DMS 273 (cell line): Measurements from ENCODE around the gene PLCB1.
"Not testable (repeated sequence)": the region's sequence is repeated elsewhere in the genome, so short reads cannot be mapped to it uniquely, and the experiment has no call there.

ENCODE experiments used
- DNase-seq: peaks from one replicate; lab custom pipeline; 2025; ENCODE audit not compliant: unreplicated experiment; lab: John Stamatoyannopoulos, UW

PLCB1 gene

DNA sequence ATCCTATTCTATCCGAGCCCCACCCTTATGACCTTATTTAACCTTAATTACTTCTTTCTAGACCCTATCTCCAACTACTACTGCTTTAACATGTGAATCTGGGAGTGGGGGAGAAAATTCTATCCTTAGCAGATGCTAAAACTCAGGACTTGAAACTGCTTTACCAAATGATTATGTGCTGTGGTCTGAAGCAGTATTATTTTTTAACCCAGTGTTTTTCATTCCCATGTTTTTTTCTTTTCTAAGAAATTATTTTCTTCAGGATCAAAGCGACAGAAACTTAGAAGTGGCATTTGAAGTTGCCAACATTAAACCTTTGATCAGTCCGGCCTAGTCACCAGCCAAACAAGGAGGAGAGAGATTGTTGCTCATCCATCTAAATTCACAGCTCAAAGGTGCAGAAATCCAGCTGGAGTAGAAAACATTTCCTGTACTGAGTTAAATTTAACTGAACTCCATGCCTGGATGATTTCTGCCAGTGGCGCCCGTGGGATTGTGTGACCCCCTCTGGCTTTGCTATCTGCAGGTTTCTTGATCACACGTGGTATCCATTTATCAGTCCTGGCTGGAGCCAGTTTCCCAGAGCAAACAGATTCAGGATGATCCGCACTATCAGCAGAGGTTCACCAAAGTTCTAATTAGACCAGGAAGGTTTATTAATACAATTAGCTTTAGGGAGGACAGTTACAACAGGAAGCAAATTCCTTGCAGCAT lies 300.5 kb downstream of the PLCB1 start:
- peak; percentile 37 for DNase-seq

DNA sequence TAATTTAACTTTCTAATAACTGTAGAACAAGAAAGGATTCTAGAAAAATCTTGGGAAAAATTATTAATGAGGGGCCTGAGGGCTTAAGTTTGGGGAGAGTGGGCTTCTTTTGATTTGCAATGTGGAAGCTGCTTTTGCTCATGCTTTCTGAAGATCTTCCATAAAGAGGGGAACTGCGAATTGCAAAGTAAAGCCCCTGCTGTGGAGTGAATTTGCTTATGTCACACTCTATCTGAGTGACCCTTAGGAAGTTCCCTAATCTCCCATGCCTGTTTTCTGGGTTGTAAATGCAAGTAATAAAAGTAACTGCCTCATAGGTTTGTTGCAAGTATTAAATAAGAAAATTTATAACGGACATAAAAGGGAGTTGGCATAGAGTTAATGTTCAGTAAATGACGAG lies 301.2 kb downstream of the PLCB1 start:
- no peak for DNase-seq

DNA sequence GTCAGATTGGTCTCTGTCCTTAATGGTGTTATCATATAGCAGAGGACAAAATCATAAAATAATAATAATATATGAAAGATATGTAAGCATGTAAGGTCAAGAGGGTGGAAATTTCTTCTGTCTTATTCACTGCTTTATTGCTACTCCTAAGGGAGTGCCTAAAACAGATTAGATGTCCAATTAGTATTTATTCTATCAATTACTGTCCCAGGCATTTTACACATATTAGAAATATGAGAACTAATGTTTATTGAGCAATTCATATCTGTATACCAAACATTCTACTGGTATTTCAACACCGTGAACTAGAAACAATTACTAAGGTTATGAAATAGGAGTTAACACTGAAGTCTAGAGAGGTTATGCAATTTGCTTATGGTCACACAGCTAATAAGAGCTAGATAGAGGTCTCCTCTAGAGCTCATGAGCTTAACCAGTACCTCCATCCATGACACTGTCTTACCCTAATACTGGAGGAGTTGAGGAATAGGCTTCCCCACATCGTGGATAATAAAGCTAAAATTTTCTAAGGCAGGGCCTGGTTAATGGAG lies 302.3 kb downstream of the PLCB1 start:
- DNase-seq: no peak

DNA sequence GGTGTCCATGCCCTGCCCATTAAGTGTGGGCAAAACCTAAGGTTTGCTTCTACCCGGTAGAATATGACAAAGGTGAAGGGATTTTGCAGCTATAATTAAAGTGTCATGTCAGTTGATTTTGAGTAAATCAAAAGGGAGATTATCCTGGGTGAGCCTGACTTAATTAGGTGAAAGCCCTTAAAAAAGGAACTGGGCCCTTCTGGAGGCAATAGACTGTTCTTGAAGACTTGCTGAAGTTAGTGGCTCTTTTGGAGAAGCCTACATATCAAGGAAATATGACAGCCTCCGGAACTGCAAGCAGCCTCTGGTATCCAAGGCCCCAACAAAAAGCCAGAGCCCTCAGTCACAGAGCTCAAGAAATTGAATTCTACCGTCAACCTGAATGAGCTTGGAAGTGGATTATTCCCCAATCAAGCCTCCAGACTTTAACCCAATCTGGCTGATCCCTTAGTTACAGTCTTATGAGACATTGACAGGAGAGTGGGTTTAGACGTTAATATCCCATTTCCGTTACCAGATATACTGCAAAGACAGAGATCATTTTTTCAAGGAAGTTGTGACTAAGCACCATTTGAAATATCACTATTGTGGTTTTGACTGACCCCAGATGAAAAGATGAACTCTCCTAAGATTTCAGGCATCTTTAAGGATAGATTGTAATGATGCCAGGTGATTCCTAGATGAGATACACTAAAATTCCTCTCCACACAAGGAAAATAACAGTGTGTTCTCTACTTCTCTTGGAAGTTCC lies 303.4 kb downstream of the PLCB1 start:
- DNase-seq: no peak

DNA sequence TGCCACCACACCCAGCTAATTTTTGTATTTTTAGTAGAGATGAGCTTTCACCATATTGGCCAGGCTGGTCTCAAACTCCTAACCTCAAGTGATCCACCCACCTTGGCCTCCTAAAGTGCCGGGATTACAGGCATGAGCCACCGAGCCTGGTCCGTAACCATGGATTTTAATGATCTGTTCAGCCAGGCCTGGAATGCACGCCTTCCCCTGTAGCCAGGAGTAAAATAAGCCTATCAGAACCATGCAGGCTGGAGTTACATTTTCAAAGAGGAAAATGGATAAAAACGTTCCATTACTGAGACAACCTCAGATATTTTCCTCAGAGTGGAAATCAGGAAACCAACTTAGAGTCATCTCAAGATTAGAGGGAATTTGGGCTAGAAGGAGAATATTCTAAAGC lies 304.9 kb downstream of the PLCB1 start:
- DNase-seq: not testable (repeated sequence)

DNA sequence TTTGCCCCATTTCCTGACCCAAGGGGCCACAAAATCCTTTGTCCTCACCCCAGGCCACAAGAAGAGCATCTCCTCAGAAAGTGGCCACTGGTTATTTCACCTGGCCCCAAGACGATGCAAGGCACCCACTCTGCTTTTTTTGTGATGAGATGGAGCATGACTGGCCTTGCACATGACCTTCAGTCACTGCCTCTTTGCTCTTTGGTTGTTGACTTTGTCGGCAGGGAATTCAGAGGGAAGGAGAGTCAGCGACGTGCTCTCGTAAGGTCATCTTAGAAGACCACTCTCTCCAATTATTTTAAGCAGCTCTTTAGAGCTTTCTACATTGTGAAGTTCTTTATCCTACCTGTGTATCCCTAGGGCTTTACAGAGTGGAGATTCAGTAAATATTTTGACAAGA lies 306.7 kb downstream of the PLCB1 start:
- DNase-seq: no peak

DNA sequence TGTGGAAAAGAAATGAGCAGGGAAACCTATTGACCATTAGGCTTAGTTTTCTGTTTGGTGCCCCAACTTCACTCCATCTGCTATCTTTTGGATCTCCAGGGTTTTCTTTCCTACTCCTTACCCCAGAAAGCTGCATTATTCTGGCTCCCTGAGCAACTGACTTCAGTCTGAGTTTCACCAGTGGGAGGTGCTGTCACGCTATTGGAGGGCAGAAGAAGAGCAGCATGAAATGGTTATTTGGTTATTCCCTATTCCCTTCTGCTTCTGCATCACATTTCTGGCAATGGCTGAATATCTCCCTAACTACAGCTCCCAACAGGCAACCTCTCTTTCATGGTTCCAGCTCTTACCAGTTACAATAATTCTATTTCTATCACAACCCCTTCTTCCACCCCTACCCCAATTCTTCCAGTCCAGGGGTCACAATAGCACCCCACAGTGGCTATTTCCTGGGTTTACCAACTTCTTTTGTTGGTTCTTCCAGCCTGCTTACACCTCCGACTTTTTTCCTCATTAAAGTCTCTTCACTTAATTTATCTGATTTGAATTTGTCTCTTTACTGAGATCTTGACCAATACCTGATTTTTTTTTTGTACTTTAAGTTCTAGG lies 311.5 kb downstream of the PLCB1 start:
- DNase-seq: peak; percentile 19

DNA sequence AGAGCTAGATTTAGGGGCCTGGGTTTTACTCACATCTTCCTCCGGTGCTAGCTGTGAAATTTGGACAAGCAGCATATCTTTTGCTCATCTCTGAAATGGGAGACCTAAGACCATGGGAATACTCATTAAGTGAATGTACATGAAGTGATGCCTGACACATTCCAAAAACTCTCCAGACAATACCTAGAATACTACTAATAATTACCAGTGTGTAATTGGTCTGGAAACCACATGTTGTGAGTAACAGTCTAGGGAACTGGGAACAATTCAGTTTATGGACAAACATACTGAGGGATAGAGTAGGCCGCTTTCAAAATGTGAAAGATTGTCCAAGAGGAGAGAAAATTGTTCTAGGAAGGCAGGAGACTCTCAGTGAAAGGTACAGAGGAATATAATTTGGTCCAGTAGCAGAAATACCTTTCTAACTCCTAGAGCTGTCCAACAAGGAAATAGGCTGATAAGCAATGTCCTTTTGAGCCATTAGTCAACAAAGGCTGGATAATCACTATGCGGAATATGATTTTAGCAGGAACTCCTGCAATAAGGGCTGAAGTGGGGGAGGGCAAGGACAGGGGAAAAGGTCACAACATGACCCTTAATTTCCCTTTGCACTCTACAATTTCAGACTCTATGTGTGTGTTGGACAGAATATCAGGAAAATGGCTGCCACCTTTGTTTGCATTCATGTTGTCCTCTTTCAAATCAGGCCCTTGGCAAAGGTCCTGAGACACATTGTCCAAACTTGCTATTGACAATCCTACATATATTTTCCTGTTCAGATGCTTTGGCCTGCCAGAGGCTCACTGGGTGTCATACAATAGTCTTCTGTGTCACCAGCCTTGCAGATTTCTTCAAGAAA lies 315.4 kb downstream of the PLCB1 start:
- no peak for DNase-seq

DNA sequence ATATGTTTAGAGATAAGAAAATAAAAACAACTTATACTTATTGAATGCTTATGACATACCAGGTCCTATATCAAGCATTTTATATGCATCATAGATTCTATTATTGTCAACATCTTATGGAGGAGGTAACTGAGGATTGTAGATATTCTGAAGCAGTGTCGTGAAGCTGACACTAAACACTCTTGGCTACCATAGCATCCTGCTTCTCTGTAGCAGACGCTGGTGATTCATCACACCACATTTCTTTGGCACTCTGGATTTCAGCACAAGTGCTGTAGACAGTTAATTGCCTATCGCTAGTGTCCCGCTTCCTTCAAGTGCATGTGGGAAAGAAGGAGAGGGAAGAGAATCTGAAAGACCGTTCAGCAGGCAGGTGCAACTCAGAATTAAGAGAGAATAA lies 317.1 kb downstream of the PLCB1 start:
- DNase-seq: no peak

DNA sequence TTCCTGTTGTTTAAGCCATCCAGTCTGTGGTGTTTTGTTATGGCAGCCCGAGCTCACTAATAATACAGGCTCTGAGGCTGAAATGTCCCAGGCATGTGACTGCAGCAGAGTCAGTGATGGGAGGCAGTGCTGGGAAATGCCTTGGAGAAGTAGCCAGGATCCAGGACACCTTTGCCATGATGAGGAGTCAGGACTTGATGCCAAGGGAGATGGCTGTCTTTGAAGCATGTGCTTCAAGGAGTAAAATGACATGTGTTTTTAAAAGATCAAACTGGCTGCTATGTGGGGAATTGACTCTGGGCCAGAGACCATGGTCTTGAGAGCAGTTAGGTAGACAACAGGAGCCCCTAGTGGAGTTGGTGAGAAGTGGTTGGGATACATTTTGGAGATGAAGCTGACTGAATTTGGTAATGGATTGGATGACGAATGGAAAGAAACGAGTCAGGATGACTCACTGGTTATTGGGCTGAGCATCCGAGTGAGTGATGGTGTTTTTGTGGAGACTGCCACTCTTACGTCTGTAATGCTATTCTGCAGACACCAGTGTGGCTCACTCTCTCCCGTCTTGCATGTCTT lies 322.2 kb downstream of the PLCB1 start:
- peak; percentile 79 for DNase-seq

DNA sequence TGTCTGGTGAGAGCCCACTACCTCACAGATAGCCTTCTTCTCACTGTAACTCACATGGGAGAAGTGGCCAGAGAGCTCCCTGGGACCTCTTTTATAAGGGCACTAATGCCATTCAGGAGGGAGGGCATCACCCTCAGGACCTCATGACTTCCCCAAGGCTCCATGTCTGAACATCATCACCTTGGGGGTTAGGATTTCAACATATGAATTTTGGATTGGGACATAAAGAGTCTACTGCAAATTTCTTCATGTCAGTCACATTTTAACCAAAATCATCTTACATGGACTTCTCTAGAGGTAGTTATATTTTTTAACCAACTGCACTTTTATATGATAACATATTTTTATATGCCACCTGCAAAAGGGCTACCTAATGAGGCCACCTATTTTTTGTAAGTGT lies 324.7 kb downstream of the PLCB1 start:
- no peak for DNase-seq

DNA sequence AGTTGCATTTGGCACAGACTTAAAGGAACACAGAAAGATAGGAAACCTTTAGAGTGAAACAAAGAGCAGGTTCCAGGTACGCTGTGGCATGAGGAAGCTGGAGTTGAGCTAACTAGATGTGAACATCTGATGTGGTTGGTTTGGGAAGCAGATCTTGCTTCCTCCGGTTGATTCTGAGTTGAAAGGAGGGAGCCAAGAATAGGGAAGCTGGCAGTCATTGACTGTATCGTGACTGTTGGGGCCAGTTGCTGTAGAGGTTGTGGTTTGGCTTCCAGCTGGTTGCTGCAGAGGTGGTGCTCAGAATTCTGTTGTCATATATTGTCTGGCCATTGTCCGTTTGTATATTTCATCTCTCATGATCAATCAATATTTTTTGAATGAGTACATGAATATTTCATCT lies 325.9 kb downstream of the PLCB1 start:
- DNase-seq: no peak

DNA sequence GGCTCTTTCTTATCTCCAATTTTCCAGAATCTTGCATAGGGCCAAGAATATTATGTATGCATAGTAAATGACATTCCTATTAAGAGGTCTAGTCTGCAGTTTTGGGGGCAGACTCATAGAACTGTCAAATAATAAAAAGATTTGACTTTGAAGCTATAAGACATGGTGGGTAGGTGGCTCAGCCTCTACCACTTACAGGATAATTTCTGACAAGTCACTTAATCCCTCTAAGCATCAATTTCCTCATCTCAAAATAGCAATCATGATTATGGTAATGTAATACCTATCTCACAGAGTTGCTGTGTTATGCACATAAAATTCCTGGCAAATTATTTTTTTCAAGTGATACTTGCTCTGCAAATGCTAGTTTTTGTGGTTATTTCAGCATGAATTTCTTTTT lies 329.1 kb downstream of the PLCB1 start:
- no peak for DNase-seq

DNA sequence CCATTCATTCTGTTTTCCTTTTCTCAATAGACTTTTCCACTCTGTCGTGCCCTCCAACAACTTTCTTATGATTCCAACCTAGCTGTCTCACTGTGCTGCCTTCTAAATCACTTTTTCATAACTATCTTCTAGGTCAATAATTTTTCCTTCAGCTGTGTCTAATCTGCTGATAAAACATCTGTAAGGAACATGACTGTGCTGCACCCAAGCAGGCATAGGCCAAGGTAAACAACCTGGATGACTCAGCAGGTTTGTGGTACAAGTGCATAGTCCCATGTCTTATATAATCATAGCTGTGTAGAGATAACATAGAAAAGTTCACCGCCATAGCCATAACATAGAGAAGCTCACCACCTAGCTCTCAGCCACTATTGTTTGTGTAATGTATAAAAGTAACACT lies 332.3 kb downstream of the PLCB1 start:
- no peak for DNase-seq

DNA sequence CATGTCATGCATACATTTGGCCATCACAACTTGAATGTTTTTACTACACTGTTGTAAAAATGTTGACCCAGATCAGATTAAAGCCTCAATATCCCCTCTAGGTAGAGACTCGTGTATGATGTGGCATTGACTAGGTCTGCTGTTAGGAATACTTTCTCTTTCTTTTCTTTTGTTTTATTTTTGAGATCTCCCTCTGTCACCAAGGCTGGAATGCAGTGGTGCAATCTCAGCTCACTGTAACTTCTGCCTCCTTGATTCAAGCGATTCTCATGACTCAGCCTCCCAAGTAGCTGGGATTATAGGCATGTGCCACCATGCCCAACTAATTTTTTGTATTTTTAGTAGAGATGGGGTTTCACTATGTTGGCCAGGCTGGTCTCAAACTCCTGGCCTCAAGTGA lies 334.7 kb downstream of the PLCB1 start:
- DNase-seq: not testable (repeated sequence)

DNA sequence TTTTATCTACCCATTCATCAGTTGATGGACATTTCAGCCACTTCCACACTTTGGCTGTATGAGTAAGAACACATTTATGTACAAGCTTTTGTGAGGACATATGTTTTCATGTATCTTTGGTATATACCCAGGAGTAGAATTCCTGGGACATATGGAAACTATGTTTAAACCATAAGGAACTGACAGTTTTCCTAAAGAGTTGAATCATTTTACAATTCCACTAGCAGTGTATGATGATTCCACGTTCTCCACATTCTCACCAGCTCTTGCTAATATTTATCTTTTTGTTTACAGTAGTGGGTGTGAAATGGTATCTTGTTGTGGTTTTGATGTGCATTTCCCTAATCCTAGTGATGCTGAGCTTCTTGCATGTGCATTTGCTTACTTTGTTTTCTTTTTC lies 338.1 kb downstream of the PLCB1 start:
- no peak for DNase-seq

DNA sequence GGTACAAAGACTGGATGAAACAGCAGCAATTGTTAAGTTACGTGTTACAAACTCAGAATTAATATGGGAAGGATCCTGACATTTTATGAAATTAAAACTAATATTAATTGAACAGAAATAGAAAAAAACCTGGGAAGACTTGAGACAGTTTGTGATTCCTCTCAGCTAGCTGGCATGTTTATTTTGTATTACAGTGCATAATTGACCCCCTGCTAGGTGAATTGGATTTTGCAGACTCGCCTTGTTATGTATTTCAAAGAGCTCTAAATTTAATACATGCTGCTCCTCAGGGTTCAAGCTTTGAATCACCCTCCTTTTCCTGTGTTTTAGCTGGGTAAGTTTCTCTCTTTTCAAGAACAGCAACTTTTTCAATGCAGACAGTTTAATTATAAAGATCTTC lies 339.4 kb downstream of the PLCB1 start:
- peak; percentile 18 for DNase-seq

DNA sequence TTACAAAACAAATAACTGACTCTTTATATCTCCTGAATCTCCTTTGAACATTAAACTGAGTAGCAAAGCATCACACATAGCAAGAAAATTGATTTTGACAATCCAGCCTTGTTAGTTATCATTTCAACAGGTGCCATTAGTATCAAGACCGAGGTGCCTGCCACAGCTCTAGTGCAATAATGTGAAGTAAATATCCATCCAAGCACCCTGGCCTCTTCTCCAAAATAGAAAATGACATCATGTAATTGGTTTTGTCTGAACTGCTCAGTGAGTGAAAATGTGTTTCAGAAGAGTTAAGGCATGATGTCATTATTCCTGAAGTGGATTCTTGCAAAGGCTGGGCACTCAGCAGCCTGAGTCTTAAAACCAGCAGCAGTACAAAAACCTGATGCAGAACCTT lies 341.4 kb downstream of the PLCB1 start:
- peak; percentile 19 for DNase-seq

DNA sequence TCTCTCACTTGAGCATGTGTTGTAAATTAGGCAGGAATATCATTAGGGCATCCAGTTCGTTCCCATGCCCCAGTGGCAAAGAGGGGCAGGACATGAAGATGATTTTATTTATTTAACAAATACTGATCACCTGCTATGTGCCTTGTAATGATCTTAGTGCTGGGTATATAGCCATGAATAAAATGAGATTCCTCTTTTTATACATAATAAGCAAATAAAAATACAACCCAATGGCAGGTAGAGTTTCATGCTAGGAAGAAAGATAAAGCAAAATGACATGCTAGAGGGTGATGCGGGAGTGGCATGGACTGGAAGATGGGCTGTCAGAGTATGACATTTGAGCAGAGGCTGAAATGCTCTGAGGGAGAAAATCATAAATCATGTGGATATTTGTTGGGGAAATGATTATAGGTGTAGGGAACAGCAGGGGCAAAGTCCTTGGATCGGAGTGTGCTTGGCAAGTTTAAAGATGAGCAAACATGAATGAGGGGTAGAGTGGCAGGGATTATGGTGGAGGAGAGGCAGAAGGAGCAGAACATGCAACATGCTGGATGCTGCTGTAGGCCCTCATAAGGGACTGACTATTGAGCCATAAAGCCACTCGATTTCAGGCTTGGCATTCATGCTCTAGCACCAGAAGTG lies 342.1 kb downstream of the PLCB1 start:
- no peak for DNase-seq

DNA sequence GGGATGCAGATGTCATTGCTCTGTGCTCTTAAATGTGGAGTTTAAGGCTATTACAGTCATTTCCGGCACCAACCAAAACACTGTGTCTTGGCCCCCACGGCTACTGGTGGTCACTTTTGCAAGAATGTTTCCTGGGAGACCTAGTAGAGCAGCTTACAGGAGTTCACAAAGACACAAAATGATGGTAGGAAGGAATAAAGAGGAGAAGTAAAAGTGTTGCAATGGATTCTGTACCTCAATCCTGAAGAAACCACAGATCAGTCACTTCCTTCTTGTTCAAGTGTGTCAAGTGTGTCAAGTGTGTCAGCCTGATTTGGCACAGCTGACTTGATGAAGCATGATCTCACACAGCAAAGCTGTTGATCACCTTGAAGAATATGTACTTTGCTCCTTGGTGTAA lies 344.0 kb downstream of the PLCB1 start:
- DNase-seq: no peak
